H1 (cell line): Measurements from ENCODE around the gene ARHGAP6. TPM values are rescaled to one million over a fixed set of nuclear protein-coding genes. Genes with fewer than 3 reads are reported as not detected.

Experiments used
- CTCF ChIA-PET: fragments of 300-600 bp; sonication (Branson Sonifier 250); formaldehyde crosslinking; loops from one replicate; lab custom pipeline; 2021; ENCODE audit not compliant: partially characterized antibody; lab: Charles Lee
- POLR2A ChIA-PET: fragments of 300-600 bp; sonication (Branson Sonifier 250); formaldehyde crosslinking; loops from one replicate; lab custom pipeline; 2021; ENCODE audit warnings: inconsistent platforms; ENCODE audit not compliant: partially characterized antibody; lab: Charles Lee
- DNase-seq, 2 experiments: peaks; one replicate each; pipeline versions ENCODE4 v3.0.0 to v3.0.0-alpha.2; 2010 to 2022; ENCODE audit warnings: low spot score in 2 of 2, low read depth in 1 of 2, mixed read lengths in 1 of 2
- FAIRE-seq: peaks from 2 replicates; lab custom pipeline; 2011; peaks lifted over from hg19 to GRCh38; lab: Jason Lieb, UNC
- H2AFZ ChIP-seq: 2 replicates; pipeline ENCODE4 v1.8.1; 2012; ENCODE audit warnings: low read length, inconsistent platforms
- H2AK5ac ChIP-seq: 2 replicates; pipeline ENCODE4 v1.6.1; 2013; ENCODE audit warnings: low read depth, low read length
- H2BK120ac ChIP-seq: replicated peaks from 2 replicates; pipeline ENCODE3; 2013; ENCODE audit warnings: low read depth, low read length, inconsistent platforms
- H2BK12ac ChIP-seq: 2 replicates; pipeline ENCODE4 v1.6.1; 2013; ENCODE audit warnings: low read depth, low read length
- H2BK15ac ChIP-seq: 2 replicates; pipeline ENCODE4 v1.6.1; 2013; ENCODE audit warnings: low read length
- H2BK20ac ChIP-seq: 2 replicates; pipeline ENCODE4 v1.6.1; 2013; ENCODE audit warnings: low read length
- H2BK5ac ChIP-seq: 2 replicates; pipeline ENCODE4 v1.6.1; 2013; ENCODE audit warnings: low read depth, low read length
- H3K14ac ChIP-seq: 2 replicates; pipeline ENCODE4 v1.6.1; 2013; ENCODE audit warnings: inconsistent platforms; ENCODE audit not compliant: insufficient read length
- H3K18ac ChIP-seq: 2 replicates; pipeline ENCODE4 v1.6.1; 2013; ENCODE audit warnings: low read length; ENCODE audit errors: extremely low read depth
- H3K23ac ChIP-seq: 2 replicates; pipeline ENCODE4 v1.6.1; 2013; ENCODE audit warnings: inconsistent platforms; ENCODE audit not compliant: insufficient read length
- H3K23me2 ChIP-seq: 2 replicates; pipeline ENCODE4 v1.6.1; 2013; ENCODE audit warnings: low read depth, low read length
- H3K27ac ChIP-seq: 2 replicates; pipeline ENCODE4 v1.6.1; 2011; ENCODE audit warnings: low read depth, low read length, inconsistent platforms
- H3K27me3 ChIP-seq, 4 experiments: replicated peaks in 1 of 4; 1 replicate in 1 of 4; 2 replicates in 3 of 4; pipeline versions ENCODE4 v1.6.1 to v1.8.1; 2011 to 2013; ENCODE audit warnings: low read length in 3 of 4, mild to moderate bottlenecking in 3 of 4, inconsistent platforms in 2 of 4, mixed read lengths in 2 of 4, moderate library complexity in 1 of 4; ENCODE audit not compliant: control insufficient read depth in 3 of 4, insufficient read depth in 3 of 4; ENCODE audit errors: extremely low read depth in 1 of 4
- H3K36me3 ChIP-seq, 4 experiments: 2 replicates each; pipeline versions ENCODE4 v1.6.1 to v1.8.1; 2011 to 2013; ENCODE audit warnings: mild to moderate bottlenecking in 4 of 4, low read length in 3 of 4, moderate library complexity in 2 of 4, control low read depth in 1 of 4, inconsistent platforms in 1 of 4; ENCODE audit not compliant: insufficient read depth in 4 of 4, control insufficient read depth in 2 of 4
- H3K4ac ChIP-seq: replicated peaks from 2 replicates; pipeline ENCODE3; 2013; ENCODE audit warnings: low read length, low read depth, mixed read lengths, inconsistent platforms; ENCODE audit not compliant: insufficient read length
- H3K4me1 ChIP-seq, 4 experiments: replicated peaks in 1 of 4; 1 replicate in 1 of 4; 2 replicates in 3 of 4; pipeline versions ENCODE4 v1.6.1 to v1.8.1; 2011 to 2013; ENCODE audit warnings: low read length in 3 of 4, inconsistent platforms in 2 of 4, mixed read lengths in 1 of 4; ENCODE audit not compliant: insufficient read depth in 4 of 4, control insufficient read depth in 3 of 4
- H3K4me2 ChIP-seq, 2 experiments: 2 replicates each; pipeline versions ENCODE4 v1.6.1 to v1.8.1; 2011 to 2013; ENCODE audit warnings: low read depth in 2 of 2, low read length in 2 of 2, control low read depth in 1 of 2, inconsistent platforms in 1 of 2, mild to moderate bottlenecking in 1 of 2; ENCODE audit not compliant: insufficient read depth in 1 of 2
- H3K4me3 ChIP-seq, 4 experiments: fragments of 200-600, 300-600 bp in 1 of 4; sonication (generic), shearing (Covaris generic), sonication (Bioruptor Twin) in 1 of 4; 2 replicates each; pipeline versions ENCODE4 v1.5.1 to v1.8.1; 2011 to 2016; ENCODE audit warnings: low read length in 4 of 4, low read depth in 3 of 4, control low read depth in 2 of 4, inconsistent platforms in 2 of 4, mild to moderate bottlenecking in 2 of 4, mixed read lengths in 1 of 4, moderate library complexity in 1 of 4; ENCODE audit not compliant: insufficient read depth in 2 of 4; ENCODE audit errors: extremely low read depth in 1 of 4
- H3K56ac ChIP-seq: replicated peaks from 2 replicates; pipeline ENCODE3; 2013; ENCODE audit warnings: low read depth, mild to moderate bottlenecking, mixed read lengths, low read length, inconsistent platforms; ENCODE audit not compliant: insufficient read length
- H3K79me1 ChIP-seq: 2 replicates; pipeline ENCODE4 v1.6.1; 2013; ENCODE audit warnings: low read depth, low read length, control low read depth
- H3K79me2 ChIP-seq, 2 experiments: 2 replicates each; pipeline versions ENCODE4 v1.6.1 to v1.8.1; 2012 to 2013; ENCODE audit warnings: low read length in 2 of 2, mild to moderate bottlenecking in 2 of 2, inconsistent platforms in 1 of 2; ENCODE audit not compliant: insufficient read depth in 2 of 2, control insufficient read depth in 1 of 2
- H3K9ac ChIP-seq, 4 experiments: replicated peaks in 1 of 4; 1 replicate in 1 of 4; 2 replicates in 3 of 4; pipeline versions ENCODE4 v1.6.1 to v1.8.1; 2011 to 2013; ENCODE audit warnings: low read depth in 3 of 4, low read length in 3 of 4, control low read depth in 2 of 4, mild to moderate bottlenecking in 2 of 4, moderate library complexity in 2 of 4, inconsistent platforms in 1 of 4; ENCODE audit errors: extremely low read depth in 1 of 4
- H3K9me3 ChIP-seq, 2 experiments: 2 replicates each; pipeline versions ENCODE4 v1.6.1 to v1.8.1; 2012 to 2013; ENCODE audit warnings: mild to moderate bottlenecking in 2 of 2, moderate library complexity in 2 of 2, control low read depth in 1 of 2, inconsistent platforms in 1 of 2, low read depth in 1 of 2, low read length in 1 of 2, mixed read lengths in 1 of 2; ENCODE audit not compliant: insufficient read depth in 2 of 2
- H4K20me1 ChIP-seq, 2 experiments: replicated peaks in 1 of 2; 2 replicates each; pipeline versions ENCODE3 to v1.8.1; 2011 to 2013; ENCODE audit warnings: inconsistent platforms in 2 of 2, low read length in 2 of 2, mild to moderate bottlenecking in 1 of 2; ENCODE audit not compliant: insufficient read depth in 2 of 2, control insufficient read depth in 1 of 2
- H4K5ac ChIP-seq: 2 replicates; pipeline ENCODE4 v1.6.1; 2013; ENCODE audit warnings: low read length, low read depth, mixed read lengths, inconsistent platforms; ENCODE audit not compliant: insufficient read length
- H4K8ac ChIP-seq: 2 replicates; pipeline ENCODE4 v1.8.0; 2013; ENCODE audit warnings: mild to moderate bottlenecking, moderate library complexity, low read length, inconsistent platforms; ENCODE audit not compliant: insufficient read depth; ENCODE audit errors: extremely low read depth
- H4K91ac ChIP-seq: replicated peaks from 2 replicates; pipeline ENCODE3; 2013; ENCODE audit warnings: low read length, mixed read lengths, inconsistent platforms; ENCODE audit not compliant: insufficient read length
- GABPA ChIP-seq: IDR thresholded peaks from 2 replicates; pipeline ENCODE4 v1.6.1; 2011; ENCODE audit warnings: mild to moderate bottlenecking, low read length, moderate library complexity, borderline replicate concordance; ENCODE audit not compliant: insufficient read depth
- NANOG ChIP-seq: IDR thresholded peaks from 2 replicates; pipeline ENCODE4 v1.6.1; 2011; ENCODE audit warnings: low read length, low read depth, mild to moderate bottlenecking, inconsistent platforms; ENCODE audit not compliant: insufficient read depth, poor library complexity, severe bottlenecking
- NRF1 ChIP-seq: IDR thresholded peaks from 2 replicates; pipeline ENCODE4 v1.6.1; 2011; ENCODE audit warnings: mild to moderate bottlenecking, low read depth, low read length, improper control_type of control experiment
- WGBS, 2 experiments: shearing (Covaris generic) in 1 of 2; methylation state at CpG; one replicate each; pipeline versions ENCODE4 v1.1.6 to v1.1.7; 2013 to 2015; ENCODE audit warnings: low lambda C conversion rate in 2 of 2, mixed read lengths in 2 of 2, inconsistent platforms in 1 of 2, low coverage in 1 of 2, missing lambda C conversion rate in 1 of 2; ENCODE audit not compliant: insufficient replicate concordance in 2 of 2, insufficient coverage in 1 of 2, insufficient read length in 1 of 2; ENCODE audit errors: extremely low coverage in 1 of 2, missing lambda C conversion rate in 1 of 2; 5-methylcytosine and 5-hydroxymethylcytosine counted together
- polyA plus RNA-seq, 7 experiments: library from polyadenylated mRNA; depleted of rRNA in 3 of 7; stranded (reverse) in 5 of 7; unstranded in 2 of 7; fragments of >200 nt in 5 of 7; fragments of 200-250 nt in 2 of 7; gene quantifications; 1 replicate in 5 of 7; 2 replicates in 1 of 7; 4 replicates in 1 of 7; pipeline versions ENCODE4 v1.2.1 to v1.2.3, GENCODE V29; 2011 to 2013; ENCODE audit warnings: missing spikeins in 2 of 7, mixed read lengths in 2 of 7
- total RNA-seq: library from RNA; stranded (reverse); fragmentation: NEBNext Ultra II Directional; extraction: Animal tissue kit (Norgen Biotek cat#: 25700); gene quantifications from 2 replicates; pipeline ENCODE4 v1.2.1, GENCODE V29; 2021

ARHGAP6 gene
- total and polyA plus RNA-seq, 2 of the 8 experiments (the other 6 are each of a cell fraction or from before 2014, with no cell fraction given), result 0.35 to 0.82 TPM

DNA sequence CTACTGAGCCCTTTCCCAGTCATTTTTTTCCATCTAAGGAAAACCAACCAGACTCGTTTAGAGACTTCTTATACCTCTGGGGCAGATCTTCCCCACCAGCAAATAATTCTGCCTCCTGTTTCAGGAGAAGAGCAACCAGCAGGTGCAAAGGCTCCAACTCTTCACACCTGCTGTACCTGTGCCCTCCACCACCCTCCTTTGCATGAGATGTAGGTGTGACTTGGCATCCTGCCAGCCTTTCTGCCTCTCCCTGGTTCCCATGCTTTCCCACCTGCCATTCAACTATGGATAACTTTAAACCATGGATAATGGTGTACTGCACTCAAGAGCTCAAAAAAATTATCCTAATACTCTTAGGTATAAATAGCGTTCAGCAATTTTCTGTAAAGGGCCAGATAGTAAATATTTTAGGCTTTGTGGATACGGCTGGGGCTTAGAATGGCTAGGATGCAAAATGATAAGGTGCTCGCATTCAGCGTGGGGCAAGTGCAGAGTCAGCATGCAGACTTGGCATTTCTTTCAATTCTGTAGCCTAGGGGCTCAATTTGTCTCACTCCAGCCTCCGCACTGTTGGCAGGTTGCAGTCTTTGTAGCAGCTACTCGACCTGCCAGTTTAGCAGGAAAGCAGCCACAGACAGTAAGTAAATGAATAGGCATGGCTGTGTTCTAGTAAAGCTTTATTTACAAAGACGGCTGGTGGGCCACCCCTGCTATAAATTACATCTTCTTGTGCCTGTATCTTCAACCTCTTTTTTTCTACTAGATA is 474.8 kb downstream of the ARHGAP6 start:
- H3K9ac ChIP-seq, result no peak overlapping the region
- H4K20me1 ChIP-seq, result no peaks in the 10 kb centered on the region
- no peak overlapping the region for H2AK5ac ChIP-seq
- no peak overlapping the region for H2BK20ac ChIP-seq
- POLR2A ChIA-PET, result no interaction called here
- H3K4me1 ChIP-seq, result no peaks in the 10 kb centered on the region
- H3K4ac ChIP-seq, result no peak overlapping the region
- H3K27ac ChIP-seq, result no peak overlapping the region
- no peaks in the 10 kb centered on the region for H3K9me3 ChIP-seq
- no peak overlapping the region for H4K8ac ChIP-seq
- no peak overlapping the region for H3K4me3 ChIP-seq
- H2BK5ac ChIP-seq, result no peak overlapping the region
- H4K5ac ChIP-seq, result no peak overlapping the region
- no peak overlapping the region for H2BK120ac ChIP-seq
- H4K91ac ChIP-seq, result no peak overlapping the region
- no peak overlapping the region for H2BK15ac ChIP-seq
- no peaks in the 10 kb centered on the region for H3K23me2 ChIP-seq
- H3K79me2 ChIP-seq, result no peaks in the 10 kb centered on the region
- H3K56ac ChIP-seq, result no peak overlapping the region
- DNase-seq (no peak), FAIRE-seq (no peak)
- no peak overlapping the region for H3K18ac ChIP-seq
- no peak overlapping the region for H3K4me2 ChIP-seq
- 83% methylated on average over 8 of the region's 8 CpGs; no CpG with 5 or more reads in 1 of the 2 experiments for WGBS, 2 experiments
- TF ChIP-seq NANOG (no peak), GABPA (no peak), NRF1 (no peak)
- H3K36me3 ChIP-seq, result no peaks in the 10 kb centered on the region
- no peak overlapping the region for H2BK12ac ChIP-seq
- no peak overlapping the region for H2AFZ ChIP-seq
- no peak overlapping the region for H3K14ac ChIP-seq
- no peaks in the 10 kb centered on the region for H3K27me3 ChIP-seq
- CTCF ChIA-PET, result no interaction called here
- no peak overlapping the region for H3K23ac ChIP-seq
- no peaks in the 10 kb centered on the region for H3K79me1 ChIP-seq
